ENCODE data around the gene AGL.

The AGL gene

GRCh38 chr1:99917214-99917613 is 67.1 kb downstream of the AGL start:
- DNase-seq (ENCODE audit: low read depth, low spot score) = no peak
- H3K4me3 ChIP-seq (ENCODE audit: low read depth, low read length) = no peak overlapping the region
- TF ChIP-seq CTCF (IDR thresholded peaks at IDR 0.05; ENCODE audit: insufficient read depth, low read length, missing control alignments) = no peak
- ChIA-PET POLR2A (no interaction called here), CTCF (interaction anchor here (1.3 kb wide), 1 partner anchor 12 kb away, joined by 3 read pairs; no protein-coding TSS in a partner anchor)

- no peak for TF ChIP-seq CTCF (IDR thresholded peaks at IDR 0.05; ENCODE audit: insufficient read depth, low read length, missing control alignments)
- CTCF ChIA-PET = no interaction called here
- POLR2A ChIA-PET = no interaction called here
- H3K4me3 ChIP-seq (ENCODE audit: low read depth, low read length) = no peak overlapping the region
- DNase-seq (ENCODE audit: low read depth, low spot score) = no peak
Measured at GRCh38 chr1:99919220-99919619, 69.1 kb downstream of the AGL start.

GRCh38 chr1:99934801-99935200 is 84.6 kb downstream of the AGL start:
- ChIA-PET CTCF (no interaction called here), POLR2A (no interaction called here)
- no peak for TF ChIP-seq CTCF (IDR thresholded peaks at IDR 0.05; ENCODE audit: insufficient read depth, low read length, missing control alignments)

GRCh38 chr1:99935534-99935933 is 85.4 kb downstream of the AGL start:
- H3K4me3 ChIP-seq (ENCODE audit: low read depth, low read length) = no peak overlapping the region
- no peak for DNase-seq (ENCODE audit: low read depth, low spot score)
- ChIA-PET POLR2A (no interaction called here), CTCF (no interaction called here)
- TF ChIP-seq CTCF (IDR thresholded peaks at IDR 0.05; ENCODE audit: insufficient read depth, low read length, missing control alignments) = no peak

More at GRCh38 chr1:99934801-99935200, 84.6 kb downstream of the AGL start:
- H3K4me3 ChIP-seq (ENCODE audit: low read depth, low read length) = no peak overlapping the region
- DNase-seq (ENCODE audit: low read depth, low spot score) = no peak

GRCh38 chr1:99936071-99936470 is 85.9 kb downstream of the AGL start:
- no peak overlapping the region for H3K4me3 ChIP-seq (ENCODE audit: low read depth, low read length)
- ChIA-PET CTCF (no interaction called here), POLR2A (no interaction called here)
- DNase-seq (ENCODE audit: low read depth, low spot score) = no peak
- no peak for TF ChIP-seq CTCF (IDR thresholded peaks at IDR 0.05; ENCODE audit: insufficient read depth, low read length, missing control alignments)

- CTCF ChIA-PET = no interaction called here
- POLR2A ChIA-PET = no interaction called here
- no peak for TF ChIP-seq CTCF (IDR thresholded peaks at IDR 0.05; ENCODE audit: insufficient read depth, low read length, missing control alignments)
- no peak for DNase-seq (ENCODE audit: low read depth, low spot score)
- H3K4me3 ChIP-seq (ENCODE audit: low read depth, low read length) = no peak overlapping the region
Measured at GRCh38 chr1:99942723-99943122, 92.6 kb downstream of the AGL start.
